DMS153 treated with DMSO at 0.1 percent for 48 hours (cell line): ENCODE results near the gene IFNLR1.
A peak's percentile ranks its signal among the peaks of the same experiment; 100 is the strongest.

ENCODE experiments used
- DNase-seq: peaks from one replicate; lab custom pipeline; 2025; ENCODE audit not compliant: unreplicated experiment; lab: John Stamatoyannopoulos, UW

Gene IFNLR1

DNA sequence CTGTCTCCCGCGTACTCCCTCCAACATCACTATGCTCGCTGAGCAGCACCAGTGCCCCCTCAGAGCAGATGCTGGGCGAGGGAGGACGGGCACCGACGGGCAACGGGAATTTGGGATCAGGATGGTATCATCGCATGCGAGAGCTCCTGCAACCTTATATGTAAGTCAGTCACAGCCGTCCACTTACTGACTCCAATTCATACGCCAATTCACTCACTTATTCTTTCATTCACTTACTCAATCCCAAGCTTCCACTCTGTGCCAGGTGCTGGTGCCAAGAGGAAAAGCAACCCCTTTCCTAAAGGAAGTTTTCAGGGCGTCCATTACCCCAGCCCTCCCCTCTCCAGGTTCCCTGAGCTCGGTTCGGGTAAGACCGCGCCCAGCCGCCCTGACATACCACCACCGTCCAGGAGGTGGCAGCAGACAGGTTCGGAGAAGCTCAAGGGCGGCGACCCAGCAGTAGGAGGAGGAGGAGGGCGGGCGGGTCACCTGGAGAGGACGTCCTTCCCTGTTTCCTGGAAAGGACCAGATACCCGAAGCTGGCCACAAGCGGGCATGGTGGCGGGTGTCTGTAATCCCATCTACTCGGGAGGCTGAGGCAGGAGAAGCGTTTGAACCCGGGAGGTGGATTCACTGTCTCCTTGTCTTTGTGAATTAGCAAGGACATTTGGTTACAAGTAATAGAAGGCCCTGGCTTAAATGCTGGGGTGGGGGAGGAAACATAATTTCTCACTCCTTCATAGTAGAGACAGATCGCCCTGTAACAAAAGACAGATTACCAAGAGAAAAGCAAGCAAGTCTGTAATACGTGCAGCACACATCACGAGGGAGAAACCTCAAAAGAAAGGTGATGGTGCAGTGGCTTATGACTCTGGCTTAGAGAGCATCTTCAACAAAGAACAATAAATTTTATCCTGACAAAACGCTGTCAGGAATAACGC, 36.6 kb downstream of the IFNLR1 start:
- peak; percentile 59 for DNase-seq

GRCh38 chr1:24149866-24150233, 37.2 kb downstream of the IFNLR1 start:
- DNase-seq = no peak

GRCh38 chr1:24147816-24148215, 39.3 kb downstream of the IFNLR1 start:
- no peak for DNase-seq

DNA sequence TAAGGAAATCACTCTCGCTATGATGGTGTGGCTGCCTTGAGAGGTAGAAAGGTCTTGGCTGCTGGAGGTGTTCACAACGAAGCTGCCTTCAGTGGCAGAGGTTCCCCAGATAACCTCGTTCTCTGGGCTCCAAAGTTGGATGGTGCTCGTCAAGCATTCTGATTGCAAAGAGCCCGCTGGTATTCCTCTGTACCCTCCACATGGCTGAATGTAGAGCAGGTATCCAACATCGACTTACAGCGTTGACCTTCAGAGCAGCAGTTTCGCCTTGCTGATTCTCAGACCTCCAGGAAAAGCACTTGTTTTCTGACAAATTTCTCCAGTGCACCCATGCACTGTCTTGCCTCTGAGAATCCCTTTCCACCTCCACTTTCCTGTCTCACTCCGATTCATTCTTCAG, 39.9 kb downstream of the IFNLR1 start:
- no peak for DNase-seq

DNA sequence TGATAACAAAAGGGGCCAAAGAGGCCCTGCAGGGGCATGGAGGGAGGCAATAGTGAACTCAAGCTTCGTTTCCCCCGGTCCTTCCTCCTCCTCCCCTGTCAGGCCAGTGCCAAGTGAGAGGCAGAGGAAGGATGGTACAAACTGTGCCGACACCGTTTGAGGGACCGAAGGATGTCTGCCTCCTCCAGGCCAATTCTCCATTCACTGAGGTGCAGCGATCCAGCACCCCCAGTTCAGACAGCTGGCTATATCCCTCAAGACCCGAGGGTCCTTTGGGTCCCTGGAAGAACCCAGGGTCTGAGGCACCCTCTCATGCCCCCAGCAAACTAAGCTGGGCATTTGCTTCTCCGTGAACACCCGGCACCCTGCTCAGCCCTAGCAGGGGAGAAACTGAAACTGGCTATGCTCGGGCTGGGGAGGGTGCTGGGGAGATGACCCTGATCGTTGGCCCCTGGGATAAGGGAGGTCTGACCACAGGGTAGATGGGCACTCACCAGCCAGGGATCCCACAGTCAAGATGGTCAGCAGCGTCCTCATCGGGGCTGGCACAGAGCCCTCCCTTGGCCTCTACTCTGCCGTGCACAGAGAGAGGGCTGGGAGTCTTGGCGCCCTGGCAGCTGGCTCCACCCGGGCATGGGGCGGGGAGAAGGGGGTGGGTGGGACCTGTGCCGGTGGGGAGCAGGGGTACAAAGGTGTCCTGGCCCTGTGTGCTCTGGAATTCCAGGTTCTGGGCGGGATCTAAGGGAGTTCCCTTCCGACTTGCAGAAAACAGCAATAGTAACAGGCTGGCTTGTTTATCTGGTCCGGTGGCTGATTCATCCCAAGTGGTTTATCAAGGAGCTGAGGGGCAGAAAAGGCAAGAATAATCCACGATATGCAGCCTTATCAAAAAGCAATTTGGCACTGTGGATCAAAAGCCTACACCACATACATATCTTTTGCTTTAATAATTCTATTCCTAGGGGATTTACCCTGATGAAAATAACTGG, 44.2 kb downstream of the IFNLR1 start, which contains the start of gene IL22RA1:
TSS of gene IL22RA1 (minus strand) at position 595 of the 989 bp plus-strand sequence. CDS start at position 537, 58 bp downstream.
- no peak for DNase-seq

- no peak for DNase-seq
Measured at GRCh38 chr1:24141311-24141997, 45.6 kb downstream of the IFNLR1 start.

GRCh38 chr1:24140741-24141181, 46.3 kb downstream of the IFNLR1 start:
- DNase-seq = no peak

- no peak for DNase-seq
Measured at GRCh38 chr1:24139841-24140425, 47.2 kb downstream of the IFNLR1 start.

DNA sequence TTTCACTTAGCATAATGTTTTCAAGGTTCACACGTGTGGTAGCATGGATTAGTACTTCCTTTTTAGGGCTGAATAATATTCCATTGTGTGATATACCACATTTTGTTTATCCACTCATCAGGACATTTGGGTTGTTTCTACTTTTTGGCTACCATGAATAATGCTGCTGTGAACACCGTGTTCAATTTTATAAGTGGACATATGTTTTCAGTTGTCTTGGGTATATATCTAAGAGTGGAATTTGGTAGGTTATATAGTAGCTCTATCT, 47.9 kb downstream of the IFNLR1 start:
- no peak for DNase-seq

GRCh38 chr1:24138476-24139221, 48.4 kb downstream of the IFNLR1 start:
- DNase-seq = no peak

GRCh38 chr1:24136956-24137539, 50.0 kb downstream of the IFNLR1 start:
- DNase-seq = no peak

- no peak for DNase-seq
Measured at GRCh38 chr1:24134376-24134775, 52.7 kb downstream of the IFNLR1 start.

DNA sequence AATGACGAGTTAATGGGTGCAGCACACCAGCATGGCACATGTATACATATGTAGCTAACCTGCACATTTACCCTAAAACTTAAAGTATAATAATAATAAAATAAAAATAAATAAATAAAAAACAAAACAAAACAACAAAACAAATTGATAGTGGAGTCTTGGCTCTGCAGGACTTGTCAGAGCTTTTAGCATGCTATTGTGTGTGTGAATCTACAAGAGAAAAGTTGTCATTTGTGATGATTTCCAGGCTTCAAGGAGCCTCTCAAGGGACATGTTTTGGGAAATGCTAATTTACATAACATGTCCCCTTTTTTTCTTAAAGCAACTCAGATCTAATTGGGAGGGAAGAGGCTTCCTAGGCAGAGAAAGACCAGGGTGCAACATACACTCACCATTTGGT, 53.3 kb downstream of the IFNLR1 start:
- DNase-seq = no peak

- DNase-seq = no peak
Measured at GRCh38 chr1:24130385-24130784, 56.7 kb downstream of the IFNLR1 start.

- no peak for DNase-seq
Measured at GRCh38 chr1:24127801-24128363, 59.2 kb downstream of the IFNLR1 start.

- no peak for DNase-seq
Measured at GRCh38 chr1:24127134-24127800, 59.8 kb downstream of the IFNLR1 start.

DNA sequence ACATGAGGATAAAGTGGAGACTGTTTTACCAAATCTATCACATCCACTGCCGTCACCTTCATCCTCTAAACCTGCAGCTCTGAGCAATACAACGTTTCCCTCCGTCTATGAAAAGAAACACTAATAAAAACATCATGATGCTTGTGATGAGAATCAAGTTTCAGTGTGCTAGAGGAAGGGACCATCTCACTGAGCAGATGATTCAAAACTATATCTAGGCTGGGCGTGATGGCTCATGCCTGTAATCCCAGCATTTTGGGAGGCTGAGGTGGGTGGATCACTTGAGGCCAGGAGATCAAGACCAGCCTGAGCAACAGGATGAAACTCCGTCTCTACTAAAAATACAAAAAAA, 60.4 kb downstream of the IFNLR1 start:
- no peak for DNase-seq

GRCh38 chr1:24126018-24126671, 60.9 kb downstream of the IFNLR1 start:
- no peak for DNase-seq
